CD4-positive, alpha-beta T cell treated with Interleukin-12 subunit alpha and Interleukin-12 subunit beta, for 1 hour (primary cell): ENCODE measurements around the gene H1-8.
"Not testable (repeated sequence)": the region's sequence is repeated elsewhere in the genome, so short reads cannot be mapped to it uniquely, and the experiment has no call there.

Experiments used
- DNase-seq: peaks from one replicate; pipeline ENCODE4 v3.0.0-alpha.2; 2020

H1-8 gene

DNA sequence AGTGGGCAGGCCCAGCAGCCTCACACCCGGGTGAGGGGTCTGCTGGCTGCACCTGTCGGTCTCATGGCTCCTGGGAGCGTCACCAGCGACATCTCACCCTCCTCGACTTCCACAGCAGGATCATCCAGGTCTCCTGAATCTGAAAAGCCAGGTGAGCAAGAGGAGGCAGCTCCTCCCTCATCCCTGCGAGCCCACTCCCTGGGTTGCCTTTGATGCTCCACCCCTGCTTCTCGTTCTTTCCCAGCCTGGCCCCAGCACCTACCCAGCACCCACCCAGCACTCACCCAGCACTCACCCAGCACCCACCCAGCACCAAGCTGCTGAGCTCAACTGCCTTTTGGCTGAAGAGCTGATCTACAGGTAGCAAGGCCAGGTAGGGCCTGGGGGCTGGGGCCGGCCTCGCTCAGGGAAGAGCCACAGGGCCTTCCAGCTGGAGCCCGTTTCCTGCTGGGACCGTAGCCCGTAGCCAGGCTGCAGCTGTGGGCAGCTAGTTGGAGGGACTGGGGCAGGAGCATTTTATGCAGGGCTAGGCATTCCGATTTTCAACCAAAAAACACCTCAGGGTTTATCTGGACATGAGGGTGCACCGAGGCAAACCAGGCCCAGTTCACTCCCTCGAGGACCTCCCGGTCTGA is at the start of gene H1-8:
H1-8 (plus strand) TSS at position 20 of the 635 bp plus-strand sequence; CDS start at position 64, 44 bp downstream.
- DNase-seq: no peak

DNA sequence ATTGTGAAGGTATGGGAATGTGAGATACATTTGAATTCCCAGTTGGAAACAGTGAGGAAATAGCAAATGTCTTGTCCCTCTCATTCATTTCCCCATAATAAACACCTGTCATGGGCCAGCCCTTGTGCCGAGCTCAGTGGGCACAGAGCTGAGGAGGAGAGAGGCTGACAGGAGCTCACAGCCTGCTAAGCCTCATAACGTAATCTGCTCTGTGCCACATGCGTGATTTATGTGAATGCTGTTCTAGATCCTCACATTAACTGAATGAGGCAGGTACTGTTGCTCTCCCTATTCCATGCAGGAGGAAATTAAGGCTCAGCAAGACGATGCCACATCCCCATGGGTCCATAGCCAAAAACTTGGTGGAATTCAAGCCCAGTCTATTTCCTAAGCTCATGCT is 49.8 kb upstream of the H1-8 start:
- DNase-seq: no peak

- not testable (repeated sequence) for DNase-seq
Observed at GRCh38 chr3:129494499-129494898, 48.5 kb upstream of the H1-8 start.

DNA sequence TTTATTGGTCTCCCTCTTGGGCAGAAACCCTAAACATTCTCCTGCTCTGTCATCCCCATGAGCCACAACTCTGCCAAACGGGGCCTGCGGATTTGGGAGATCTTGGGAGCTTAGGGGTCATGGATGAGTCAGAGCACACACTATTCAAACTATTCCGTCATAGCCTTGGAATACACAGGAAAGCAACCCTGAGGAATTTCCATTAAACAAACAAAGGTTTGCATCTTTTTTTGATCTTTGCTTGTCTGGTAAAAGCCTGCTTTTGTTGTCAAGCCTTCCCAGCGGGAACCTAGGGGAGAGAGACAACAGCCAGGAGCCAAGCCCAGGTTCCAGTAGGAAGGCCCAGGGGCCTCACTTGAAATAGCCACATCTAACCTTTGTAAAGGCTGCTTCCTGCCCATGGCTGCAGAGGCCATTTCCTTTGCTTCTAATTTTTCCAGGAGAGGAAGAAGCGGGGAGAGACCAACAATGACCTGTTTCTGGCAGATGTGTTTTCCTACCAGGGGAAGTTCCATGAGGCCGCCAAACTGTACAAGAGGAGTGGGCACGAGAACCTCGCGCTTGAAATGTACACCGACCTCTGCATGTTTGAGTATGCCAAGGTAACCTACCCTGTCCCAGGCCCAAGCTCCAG is 47.9 kb upstream of the H1-8 start:
- DNase-seq: not testable (repeated sequence)

- not testable (repeated sequence) for DNase-seq
Observed at GRCh38 chr3:129497876-129498275, 45.1 kb upstream of the H1-8 start.

DNA sequence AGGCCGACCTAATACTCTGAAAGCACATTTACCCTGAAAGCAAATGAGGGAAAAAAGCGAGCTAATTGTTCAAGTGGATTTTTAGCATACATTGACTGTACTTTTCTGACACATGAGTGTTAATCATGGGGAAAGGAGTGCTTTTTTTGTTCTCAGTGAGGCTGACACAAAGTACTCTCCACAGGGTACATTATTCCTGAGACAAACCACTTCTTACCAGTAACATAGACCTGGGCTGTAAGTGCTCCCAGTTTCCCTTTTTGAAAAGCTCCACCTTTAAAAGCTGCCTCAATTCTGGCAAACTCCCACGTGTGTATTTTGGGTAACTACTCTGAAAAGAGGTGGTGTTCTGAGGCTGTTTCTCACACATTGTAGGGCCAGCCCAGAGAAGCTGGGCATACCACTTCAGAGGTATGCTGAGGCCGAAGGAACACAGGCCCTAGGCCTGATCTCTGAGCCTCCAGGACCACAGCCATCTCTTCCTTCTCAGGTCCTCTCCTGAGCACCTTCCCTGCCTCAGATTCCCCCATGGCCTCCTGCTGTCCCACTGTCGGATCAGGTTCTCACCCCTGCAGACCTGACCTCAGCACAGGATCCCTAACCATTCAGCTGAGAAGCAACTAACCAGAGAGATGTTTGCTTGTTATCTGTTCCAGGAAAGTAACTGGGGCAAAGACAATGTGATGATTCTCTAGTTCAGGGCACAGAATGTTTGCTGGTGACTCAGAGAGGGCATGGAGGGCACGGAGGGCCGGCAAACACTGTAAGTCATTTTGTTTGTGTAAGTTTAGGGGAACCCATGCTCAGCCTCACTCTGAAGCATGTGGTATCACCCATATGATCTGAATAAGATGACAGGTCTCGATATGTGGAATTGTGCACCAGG is 44.1 kb upstream of the H1-8 start:
- DNase-seq: not testable (repeated sequence)

DNA sequence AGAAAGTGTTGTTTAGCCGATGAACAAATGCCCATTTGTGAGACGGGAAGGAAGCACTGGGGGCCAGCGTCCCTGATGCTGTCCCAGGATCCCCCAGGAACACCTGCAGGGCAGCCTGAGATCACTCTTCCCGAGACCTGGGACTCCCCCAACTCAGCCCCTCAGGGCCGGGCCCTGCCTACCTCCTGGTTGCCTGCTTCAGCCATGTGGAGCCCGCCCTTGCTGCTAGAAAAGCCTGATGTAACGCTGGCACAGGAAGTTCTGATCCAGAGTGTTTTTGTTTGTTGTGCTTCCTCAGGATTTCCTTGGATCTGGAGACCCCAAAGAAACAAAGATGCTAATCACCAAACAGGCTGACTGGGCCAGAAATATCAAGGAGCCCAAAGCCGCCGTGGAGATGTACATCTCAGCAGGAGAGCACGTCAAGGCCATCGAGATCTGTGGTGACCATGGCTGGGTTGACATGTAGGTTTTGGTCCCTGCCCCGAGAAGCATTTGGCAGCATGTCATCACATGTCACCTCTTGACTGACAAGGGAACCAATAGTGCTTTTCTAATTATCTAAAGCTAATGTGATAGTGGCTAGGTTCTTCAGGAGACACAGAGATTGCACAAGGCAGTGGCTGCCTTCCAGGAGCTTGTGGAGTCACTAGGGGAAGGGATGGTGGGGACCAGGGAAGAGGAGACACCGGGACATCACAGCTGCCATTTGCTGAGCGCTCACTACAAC is 43.2 kb upstream of the H1-8 start:
- not testable (repeated sequence) for DNase-seq

GRCh38 chr3:129500334-129500658 is 42.7 kb upstream of the H1-8 start:
- DNase-seq: no peak

- no peak for DNase-seq
Observed at GRCh38 chr3:129501630-129502029, 41.3 kb upstream of the H1-8 start.

DNA sequence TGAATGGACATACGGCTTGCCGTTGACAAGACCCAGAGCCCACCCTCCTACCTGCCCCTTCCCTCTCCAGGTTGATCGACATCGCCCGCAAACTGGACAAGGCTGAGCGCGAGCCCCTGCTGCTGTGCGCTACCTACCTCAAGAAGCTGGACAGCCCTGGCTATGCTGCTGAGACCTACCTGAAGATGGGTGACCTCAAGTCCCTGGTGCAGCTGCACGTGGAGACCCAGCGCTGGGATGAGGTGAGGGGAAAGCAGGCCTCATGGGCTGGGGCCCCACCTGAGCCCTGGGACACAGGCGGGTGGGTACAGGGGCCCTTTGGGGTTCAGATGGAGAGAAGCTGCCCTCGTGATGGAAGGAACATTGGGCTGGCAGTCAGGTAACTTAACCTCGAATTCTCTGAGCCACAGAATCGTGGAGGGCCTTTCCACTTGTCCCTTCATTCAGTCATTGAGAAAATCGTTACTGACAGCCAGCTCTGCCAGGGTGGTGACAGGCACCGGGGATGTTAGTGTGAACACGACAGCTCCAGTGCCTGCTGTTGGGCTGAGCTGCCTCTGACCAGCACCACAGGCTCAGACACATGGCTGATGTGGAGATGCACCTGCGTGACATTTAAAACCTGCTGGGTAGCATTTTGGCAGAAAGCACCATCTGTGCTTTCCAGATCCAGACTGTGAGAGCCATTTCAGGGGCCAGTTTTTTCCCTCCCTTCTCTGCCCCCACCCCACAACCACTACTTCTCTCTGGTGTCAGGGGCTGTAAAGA is 40.1 kb upstream of the H1-8 start:
- no peak for DNase-seq

DNA sequence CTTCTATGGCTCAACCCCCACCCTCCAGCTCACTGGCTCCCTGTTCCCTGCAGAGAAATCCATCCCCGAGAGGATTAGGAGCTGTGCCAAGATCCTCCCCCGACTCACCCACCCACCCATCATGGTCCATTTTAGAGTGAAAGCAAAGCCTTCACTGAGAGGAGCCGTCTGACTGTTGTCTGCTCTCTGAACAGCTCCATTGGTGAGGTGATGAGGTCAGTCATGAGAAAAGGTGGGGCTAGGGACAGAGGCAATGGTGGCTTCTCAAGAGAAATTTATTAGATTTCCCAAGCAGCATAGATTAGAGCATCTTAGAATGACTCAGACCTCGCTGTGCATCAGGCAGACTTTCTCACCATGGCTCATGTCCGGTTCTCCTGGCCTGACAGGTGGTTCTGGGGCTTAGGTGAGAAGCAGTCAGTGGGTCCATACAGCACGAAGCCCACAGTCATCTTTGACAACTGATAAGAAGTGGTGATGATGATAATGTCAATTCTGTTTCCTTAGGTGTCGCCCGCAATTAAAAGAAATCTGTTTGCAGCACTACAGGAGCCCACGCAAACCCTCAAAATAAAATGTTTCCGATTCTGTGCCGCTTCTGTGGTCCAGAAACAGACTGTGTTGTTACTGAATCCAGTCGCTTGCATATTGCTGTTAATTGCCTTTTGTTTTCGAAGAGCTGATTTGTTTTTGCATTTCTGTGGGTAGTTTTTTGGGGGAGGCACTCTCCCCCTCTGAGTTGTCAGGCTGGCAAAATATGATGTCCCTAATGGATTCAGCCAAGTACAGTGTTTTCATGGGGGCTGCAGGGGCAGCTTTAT is 39.3 kb upstream of the H1-8 start:
- no peak for DNase-seq

DNA sequence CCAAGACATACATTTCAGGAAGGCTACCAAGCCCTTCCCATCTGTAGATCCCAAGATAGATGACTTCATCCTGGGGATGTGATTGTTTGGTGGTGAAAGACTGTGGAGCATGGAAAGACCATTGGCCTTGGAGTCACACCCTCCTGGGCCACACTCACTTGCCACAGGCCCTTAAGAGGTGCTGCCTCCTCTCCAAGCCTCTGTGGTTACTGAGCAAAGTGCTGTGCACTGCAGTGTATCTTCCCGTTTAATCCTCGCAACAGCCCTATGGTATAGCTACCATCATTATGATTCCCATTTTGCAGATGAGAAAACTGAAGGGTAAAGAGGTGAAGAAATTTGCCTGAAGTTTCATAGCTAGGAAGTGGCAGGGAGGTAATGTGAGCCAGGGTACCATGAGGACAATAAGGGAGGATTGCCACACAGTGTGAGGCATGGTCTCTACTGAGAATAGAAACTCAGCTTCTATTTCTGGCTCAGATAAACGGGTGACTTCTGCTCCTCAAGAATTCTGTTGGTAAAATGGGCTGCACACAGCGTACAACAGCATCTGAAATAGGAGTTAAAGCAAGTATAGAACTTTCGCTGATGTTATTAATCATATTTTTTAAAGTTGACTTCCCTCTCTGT is 38.4 kb upstream of the H1-8 start:
- no peak for DNase-seq

GRCh38 chr3:129505341-129505740 is 37.6 kb upstream of the H1-8 start:
- DNase-seq: no peak

- no peak for DNase-seq
Observed at GRCh38 chr3:129506231-129506742, 36.7 kb upstream of the H1-8 start.

DNA sequence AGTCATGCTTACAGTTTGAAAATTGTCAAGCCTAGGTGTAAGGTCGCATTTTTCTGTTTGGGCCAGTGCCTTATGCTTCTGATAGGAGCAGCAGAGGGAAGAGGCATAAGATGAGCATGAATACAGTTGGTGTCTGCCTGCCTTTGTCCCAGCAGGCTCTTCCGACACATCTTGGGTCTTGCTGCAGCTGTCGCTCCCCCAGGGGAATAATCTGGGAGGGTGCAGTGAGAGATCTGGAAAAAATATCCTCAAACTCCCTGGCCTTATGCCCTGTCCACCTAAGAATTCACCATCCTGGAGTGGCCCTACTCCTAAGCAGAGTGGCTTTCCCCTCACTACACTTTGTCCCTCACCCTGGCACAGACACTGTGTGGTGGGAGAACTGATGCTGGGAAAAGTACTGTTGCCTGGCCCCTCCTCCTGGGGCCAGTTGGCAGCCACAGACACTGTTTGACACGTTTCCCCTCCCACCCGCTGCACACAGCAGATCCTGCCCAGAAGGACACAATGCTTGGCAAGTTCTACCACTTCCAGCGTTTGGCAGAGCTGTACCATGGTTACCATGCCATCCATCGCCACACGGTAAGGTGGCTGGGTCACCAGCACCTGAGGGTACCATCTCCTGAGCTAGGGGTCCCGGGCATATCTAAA is 35.7 kb upstream of the H1-8 start:
- DNase-seq: no peak

DNA sequence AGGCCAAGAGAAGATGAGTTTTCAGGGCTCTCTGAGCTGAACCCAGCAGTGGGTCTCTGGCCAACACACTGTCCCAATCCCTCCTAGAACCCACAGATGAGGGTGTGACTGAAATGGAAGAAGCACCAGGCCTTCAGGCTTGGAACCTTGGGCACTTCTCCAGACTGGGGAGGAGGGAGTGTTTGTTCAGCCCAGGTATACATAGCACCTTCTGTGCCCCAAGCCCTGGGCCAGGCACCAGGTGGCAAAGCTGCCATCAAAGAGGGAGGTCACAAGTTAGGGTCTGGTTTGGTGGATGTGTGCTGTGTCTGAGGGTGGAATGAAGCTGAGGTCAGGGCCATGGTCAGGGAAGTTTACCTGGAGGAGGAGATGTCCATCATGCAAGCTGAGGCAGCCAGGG is 30.4 kb upstream of the H1-8 start:
- DNase-seq: no peak

GRCh38 chr3:129513705-129514104 is 29.3 kb upstream of the H1-8 start:
- DNase-seq: no peak

GRCh38 chr3:129514110-129514509 is 28.9 kb upstream of the H1-8 start:
- DNase-seq: no peak

- no peak for DNase-seq
Observed at GRCh38 chr3:129514563-129514962, 28.4 kb upstream of the H1-8 start.

DNA sequence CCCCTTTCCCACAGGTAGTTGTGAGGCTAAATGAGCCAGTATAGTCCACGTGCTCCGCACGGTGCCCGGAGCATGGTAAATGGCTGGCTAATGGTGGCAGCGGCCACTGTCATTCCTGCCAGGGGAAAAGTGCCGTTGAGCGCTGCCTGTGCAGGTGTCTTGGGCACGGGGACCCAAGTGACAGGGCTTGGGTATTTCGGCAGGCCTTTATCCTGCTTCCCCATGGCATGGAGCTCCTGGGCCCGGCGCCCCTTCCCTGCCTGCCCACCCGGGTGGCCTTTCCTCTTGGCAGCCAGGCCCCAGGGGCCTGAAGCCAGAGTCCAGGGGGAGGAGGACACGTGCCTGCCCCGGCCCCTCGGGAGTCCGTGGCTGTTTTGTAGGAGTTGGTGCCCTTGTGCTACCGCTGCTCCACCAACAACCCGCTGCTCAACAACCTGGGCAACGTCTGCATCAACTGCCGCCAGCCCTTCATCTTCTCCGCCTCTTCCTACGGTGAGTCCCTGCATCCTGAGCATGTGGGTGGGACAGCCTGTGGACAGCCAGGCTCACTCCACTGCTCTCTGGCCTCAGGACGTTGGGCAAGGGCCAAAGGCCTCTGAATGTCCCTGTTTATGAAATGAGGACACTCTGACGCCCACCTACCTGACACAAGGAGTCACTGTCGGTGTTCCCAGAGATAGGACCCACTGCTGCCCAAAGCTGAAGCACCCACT is 27.7 kb upstream of the H1-8 start:
- DNase-seq: not testable (repeated sequence)
